ENCODE results near the gene FAM110A.

GRCh38 chr20:845941-846893 is 12.7 kb downstream of the FAM110A start:
- TF ChIP-seq CTCF (IDR thresholded peaks at IDR 0.05) = no peak
- no peak for TF ChIP-seq EZH2 (IDR thresholded peaks at IDR 0.05; ENCODE audit: borderline replicate concordance, insufficient read depth, low read depth, low read length, poor library complexity, severe bottlenecking)

All from B cell (primary cell).